Activated naive CD8-positive, alpha-beta T cell treated with anti-CD3 and anti-CD28 coated beads, Interleukin-2, amount 10 ng/mL, durations not matched to agents 7 days and 5 days (primary cell): Measurements from ENCODE around the gene TOMM34. TPM values are rescaled to one million over a fixed set of nuclear protein-coding genes. Genes with fewer than 3 reads are reported as not detected.
A peak's percentile ranks its signal among the peaks of the same experiment; 100 is the strongest.

Source experiments
- ATAC-seq: fragments of 150-1000 bp; cut with Tn5 transposase; one replicate; pipeline ENCODE4 v1.10.0; 2021; ENCODE audit warnings: low read depth, moderate library complexity
- POLR2A ChIA-PET: fragments of 350-600 bp; sonication (Branson Sonifier 250); formaldehyde crosslinking; loops from one replicate; lab custom pipeline; 2021; ENCODE audit warnings: antibody characterized with exemption; lab: Charles Lee
- DNase-seq: peaks from one replicate; pipeline ENCODE4 v3.0.0; 2021
- H3K27ac Mint-ChIP-seq: one replicate; pipeline ENCODE4 v1.8.0; 2022; ENCODE audit warnings: mild to moderate bottlenecking, mixed read lengths
- H3K27me3 Mint-ChIP-seq: one replicate; pipeline ENCODE4 v1.8.0; 2022; ENCODE audit warnings: mild to moderate bottlenecking, moderate library complexity, mixed read lengths
- H3K36me3 Mint-ChIP-seq: one replicate; pipeline ENCODE4 v1.8.0; 2021; ENCODE audit warnings: mild to moderate bottlenecking, mixed read lengths
- H3K4me1 Mint-ChIP-seq: one replicate; pipeline ENCODE4 v1.8.0; 2021; ENCODE audit warnings: mixed read lengths
- H3K4me3 Mint-ChIP-seq: one replicate; pipeline ENCODE4 v1.8.0; 2022; ENCODE audit warnings: mild to moderate bottlenecking, moderate library complexity, mixed read lengths
- H3K9me3 Mint-ChIP-seq: one replicate; pipeline ENCODE4 v1.8.0; 2021; ENCODE audit warnings: mixed read lengths
- total RNA-seq, 2 experiments: library from RNA; stranded (reverse); gene quantifications; one replicate each; pipeline ENCODE4 v1.2.3, GENCODE V29; 2021

TOMM34 gene
- 10 to 100 TPM; 14.4 to 15.4 TPM for total RNA-seq

GRCh38 chr20:44960103-44960852 lies at the start of gene TOMM34:
TOMM34 (minus strand) TSS chr20:44960397; CDS start chr20:44960333, 64 bp downstream.
- Mint-ChIP-seq H3K9me3 (no peaks in the 10 kb centered on the region), H3K36me3 (peaks cover 12% of the 10 kb centered on the region), H3K4me1 (peaks cover 53% of the 10 kb centered on the region), H3K27ac (peak within 1 kb of the TSS; percentile 95), H3K4me3 (peak within 1 kb of the TSS; percentile 96), H3K27me3 (no peaks in the 10 kb centered on the region)
- ATAC-seq (peak; percentile 95), DNase-seq (peak; percentile 98)
- POLR2A ChIA-PET: interaction anchor here (1.1 to 1.9 kb wide), 4 partner anchors 11 to 72 kb away, joined by 3 to 14 read pairs (median 6); no protein-coding TSS in a partner anchor

GRCh38 chr20:45008521-45009049 lies 48.4 kb upstream of the TOMM34 start:
- peaks cover 37% of the 10 kb centered on the region for H3K36me3 Mint-ChIP-seq
- no peak for ATAC-seq
- no peak overlapping the region for H3K27ac Mint-ChIP-seq
- no peak overlapping the region for H3K4me3 Mint-ChIP-seq
- H3K27me3 Mint-ChIP-seq: no peaks in the 10 kb centered on the region
- H3K4me1 Mint-ChIP-seq: peaks cover 15% of the 10 kb centered on the region
- POLR2A ChIA-PET: no interaction called here
- no peak for DNase-seq
- H3K9me3 Mint-ChIP-seq: no peaks in the 10 kb centered on the region

- ATAC-seq (no peak), DNase-seq (no peak)
- Mint-ChIP-seq H3K27me3 (no peaks in the 10 kb centered on the region), H3K4me1 (peaks cover 31% of the 10 kb centered on the region), H3K27ac (peak overlapping the region; percentile 11), H3K36me3 (peaks cover 65% of the 10 kb centered on the region), H3K4me3 (no peak overlapping the region), H3K9me3 (no peaks in the 10 kb centered on the region)
- POLR2A ChIA-PET: interaction anchor here (0.5 to 0.8 kb wide), 2 partner anchors 15 to 19 kb away, joined by 3 to 5 read pairs; no protein-coding TSS in a partner anchor
Measured at GRCh38 chr20:44997668-44998067, 37.5 kb upstream of the TOMM34 start.

- Mint-ChIP-seq H3K27me3 (no peaks in the 10 kb centered on the region), H3K9me3 (no peaks in the 10 kb centered on the region), H3K27ac (no peak overlapping the region), H3K4me3 (no peak overlapping the region), H3K4me1 (peaks cover 34% of the 10 kb centered on the region), H3K36me3 (peaks cover 66% of the 10 kb centered on the region)
- ATAC-seq: no peak
- DNase-seq: no peak
- POLR2A ChIA-PET: interaction anchor here (0.8 kb wide), 1 partner anchor 15 kb away, joined by 5 read pairs; no protein-coding TSS in a partner anchor
Measured at GRCh38 chr20:44997171-44997570, 37.0 kb upstream of the TOMM34 start.

GRCh38 chr20:44993343-44993742 lies 33.1 kb upstream of the TOMM34 start:
- no peaks in the 10 kb centered on the region for H3K27me3 Mint-ChIP-seq
- peaks cover 57% of the 10 kb centered on the region for H3K36me3 Mint-ChIP-seq
- H3K4me3 Mint-ChIP-seq: peak overlapping the region; percentile 49
- ATAC-seq (peak; percentile 38), DNase-seq (no peak)
- POLR2A ChIA-PET: interaction anchor here (1.0 to 1.9 kb wide), 2 partner anchors 14 to 26 kb away, joined by 4 to 5 read pairs; no protein-coding TSS in a partner anchor
- no peaks in the 10 kb centered on the region for H3K9me3 Mint-ChIP-seq
- H3K27ac Mint-ChIP-seq: peak overlapping the region; percentile 49
- H3K4me1 Mint-ChIP-seq: peaks cover 46% of the 10 kb centered on the region

GRCh38 chr20:44990957-44991356 lies 30.8 kb upstream of the TOMM34 start:
- H3K4me1 Mint-ChIP-seq: peaks cover 55% of the 10 kb centered on the region
- peak overlapping the region; percentile 77 for H3K4me3 Mint-ChIP-seq
- H3K36me3 Mint-ChIP-seq: peaks cover 46% of the 10 kb centered on the region
- no peaks in the 10 kb centered on the region for H3K9me3 Mint-ChIP-seq
- POLR2A ChIA-PET: interaction anchor here (1.1 to 2.6 kb wide), 3 partner anchors 12 to 24 kb away, joined by 5 to 18 read pairs (median 13); partner anchors contain the start of gene STK4
- no peak for ATAC-seq
- no peaks in the 10 kb centered on the region for H3K27me3 Mint-ChIP-seq
- peak overlapping the region; percentile 87 for H3K27ac Mint-ChIP-seq
- DNase-seq: no peak

GRCh38 chr20:44990425-44990824 lies 30.2 kb upstream of the TOMM34 start:
- DNase-seq: no peak
- Mint-ChIP-seq H3K27me3 (no peaks in the 10 kb centered on the region), H3K4me1 (peaks cover 54% of the 10 kb centered on the region), H3K27ac (peak overlapping the region; percentile 87), H3K9me3 (no peaks in the 10 kb centered on the region), H3K4me3 (peak overlapping the region; percentile 77), H3K36me3 (peaks cover 41% of the 10 kb centered on the region)
- POLR2A ChIA-PET: interaction anchor here (1.1 to 2.6 kb wide), 3 partner anchors 11 to 23 kb away, joined by 5 to 18 read pairs (median 13); partner anchors contain the start of gene STK4
- ATAC-seq: peak; percentile 67

GRCh38 chr20:44988631-44989171 lies 28.5 kb upstream of the TOMM34 start:
- H3K36me3 Mint-ChIP-seq: peaks cover 36% of the 10 kb centered on the region
- H3K4me1 Mint-ChIP-seq: peaks cover 46% of the 10 kb centered on the region
- H3K27ac Mint-ChIP-seq: no peak overlapping the region
- H3K27me3 Mint-ChIP-seq: no peaks in the 10 kb centered on the region
- H3K4me3 Mint-ChIP-seq: no peak overlapping the region
- POLR2A ChIA-PET: no interaction called here
- ATAC-seq (no peak), DNase-seq (no peak)
- H3K9me3 Mint-ChIP-seq: no peaks in the 10 kb centered on the region

GRCh38 chr20:44983093-44983674 lies 23.0 kb upstream of the TOMM34 start:
- no peaks in the 10 kb centered on the region for H3K9me3 Mint-ChIP-seq
- no peak for ATAC-seq
- no peak overlapping the region for H3K27ac Mint-ChIP-seq
- no peak overlapping the region for H3K4me3 Mint-ChIP-seq
- POLR2A ChIA-PET: no interaction called here
- DNase-seq: no peak
- H3K4me1 Mint-ChIP-seq: peaks cover 42% of the 10 kb centered on the region
- H3K36me3 Mint-ChIP-seq: peaks cover 35% of the 10 kb centered on the region
- no peaks in the 10 kb centered on the region for H3K27me3 Mint-ChIP-seq

- Mint-ChIP-seq H3K9me3 (no peaks in the 10 kb centered on the region), H3K4me3 (no peak overlapping the region), H3K36me3 (peaks cover 40% of the 10 kb centered on the region), H3K27ac (no peak overlapping the region), H3K27me3 (no peaks in the 10 kb centered on the region), H3K4me1 (peaks cover 51% of the 10 kb centered on the region)
- POLR2A ChIA-PET: interaction anchor here (1.1 kb wide), 1 partner anchor 15 kb away, joined by 12 read pairs; the partner anchor contains the start of gene STK4
- DNase-seq: no peak
- ATAC-seq: no peak
Measured at GRCh38 chr20:44981736-44982406, 21.7 kb upstream of the TOMM34 start.

GRCh38 chr20:44979090-44979621 lies 19.0 kb upstream of the TOMM34 start:
- Mint-ChIP-seq H3K4me3 (peak overlapping the region; percentile 73), H3K36me3 (peaks cover 62% of the 10 kb centered on the region), H3K9me3 (no peaks in the 10 kb centered on the region), H3K27me3 (no peaks in the 10 kb centered on the region), H3K4me1 (peaks cover 54% of the 10 kb centered on the region), H3K27ac (peak overlapping the region; percentile 94)
- peak; percentile 71 for ATAC-seq
- POLR2A ChIA-PET: interaction anchor here (1.2 to 4.7 kb wide), 6 partner anchors 9 to 19 kb away, joined by 4 to 72 read pairs (median 9); partner anchors contain the start of genes STK4 and TOMM34
- no peak for DNase-seq

GRCh38 chr20:44976698-44977097 lies 16.5 kb upstream of the TOMM34 start:
- peaks cover 59% of the 10 kb centered on the region for H3K36me3 Mint-ChIP-seq
- H3K27ac Mint-ChIP-seq: peak overlapping the region; percentile 83
- no peak overlapping the region for H3K4me3 Mint-ChIP-seq
- peaks cover 55% of the 10 kb centered on the region for H3K4me1 Mint-ChIP-seq
- POLR2A ChIA-PET: interaction anchor here (4.7 kb wide), 1 partner anchor 10 kb away, joined by 72 read pairs; the partner anchor contains the start of gene STK4
- ATAC-seq (no peak), DNase-seq (no peak)
- no peaks in the 10 kb centered on the region for H3K27me3 Mint-ChIP-seq
- H3K9me3 Mint-ChIP-seq: no peaks in the 10 kb centered on the region
